ENCODE results near the gene POTEG.
"Not testable (repeated sequence)": the region's sequence is repeated elsewhere in the genome, so short reads cannot be mapped to it uniquely, and the experiment has no call there.

The POTEG gene

GRCh38 chr14:19372813-19373500 lies 61.2 kb downstream of the POTEG start:
- not testable (repeated sequence) for DNase-seq

- not testable (repeated sequence) for DNase-seq
Observed at GRCh38 chr14:19371767-19372166, 62.4 kb downstream of the POTEG start.

- DNase-seq, result not testable (repeated sequence)
Observed at GRCh38 chr14:19362803-19363202, 71.3 kb downstream of the POTEG start.

- DNase-seq, result not testable (repeated sequence)
Observed at GRCh38 chr14:19362323-19362722, 71.8 kb downstream of the POTEG start.

DNA sequence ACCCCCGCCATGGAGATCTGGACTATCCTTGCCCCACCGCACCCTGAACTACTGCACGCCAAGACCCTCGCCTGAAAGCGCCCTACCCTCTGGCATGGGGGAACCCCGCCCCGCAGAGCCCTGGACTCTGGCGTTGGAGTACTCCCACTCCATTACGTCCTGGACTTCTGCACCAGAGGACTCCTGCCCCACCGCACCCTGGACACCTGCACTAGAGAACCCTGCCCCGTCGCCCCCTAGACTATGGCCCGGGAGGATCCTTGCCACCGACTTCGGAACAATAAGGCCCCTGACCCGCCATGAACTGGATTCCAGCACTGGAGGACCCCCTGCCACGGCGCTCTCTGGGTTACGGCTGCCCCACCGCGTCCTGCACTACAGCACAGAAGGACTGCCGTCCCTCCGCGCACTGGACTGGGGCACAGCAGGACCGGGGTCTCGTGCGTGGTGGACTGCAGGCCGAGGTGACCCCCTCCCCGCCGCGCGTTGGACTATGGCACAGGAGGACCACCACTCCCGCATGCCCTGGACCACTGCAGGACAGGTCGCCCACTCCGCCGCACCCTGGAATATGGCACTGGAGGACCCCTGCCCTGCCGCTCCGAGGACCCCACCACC lies 72.4 kb downstream of the POTEG start:
- DNase-seq, result not testable (repeated sequence)

- DNase-seq, result not testable (repeated sequence)
Observed at GRCh38 chr14:19360937-19361635, 73.1 kb downstream of the POTEG start.

All from DMS 273 treated with DMSO at 0.1 percent for 48 hours (cell line).